Gastrocnemius medialis (tissue), 4 donors: ENCODE results near the gene PRSS38. TPM values are rescaled to one million over a fixed set of nuclear protein-coding genes. Genes with fewer than 3 reads are reported as not detected.

Experiments
- ATAC-seq, 2 donors: fragments of 150-250 bp; one replicate each; pipeline ENCODE4 v1.9.1; 2016
- DNase-seq, 2 donors: peaks; one replicate each; pipeline ENCODE4 v3.0.0-alpha.2; 2019
- H3K27ac ChIP-seq, 4 donors: fragments of 200-600 bp; sonication (generic); 1 replicate in 1 of 4; 2 replicates in 3 of 4; pipeline ENCODE4 v1.5.1; 2016 to 2018; ENCODE audit warnings: mild to moderate bottlenecking in 2 of 4, moderate library complexity in 1 of 4
- H3K27me3 ChIP-seq, 3 donors: fragments of 200-600 bp; sonication (generic) in 2 of 3; 1 replicate in 1 of 3; 2 replicates in 2 of 3; pipeline versions ENCODE4 v1.5.1 to v1.6.0; 2016 to 2019; ENCODE audit warnings: mild to moderate bottlenecking in 1 of 3, moderate library complexity in 1 of 3
- H3K36me3 ChIP-seq, 2 donors: fragments of 200-600 bp; sonication (generic) in 1 of 2; one replicate each; pipeline ENCODE4 v1.5.1; 2017 to 2018
- H3K4me1 ChIP-seq, 2 donors: fragments of 200-600 bp; sonication (generic) in 1 of 2; one replicate each; pipeline ENCODE4 v1.5.1; 2016 to 2017; ENCODE audit warnings: mild to moderate bottlenecking in 2 of 2
- H3K4me3 ChIP-seq, 4 donors: fragments of 200-600 bp; sonication (generic) in 3 of 4; 1 replicate in 1 of 4; 2 replicates in 3 of 4; pipeline ENCODE4 v1.5.1; 2016 to 2019; ENCODE audit warnings: mild to moderate bottlenecking in 2 of 4
- H3K9me3 ChIP-seq, 3 donors: fragments of 200-600 bp; sonication (generic) in 2 of 3; 1 replicate in 1 of 3; 2 replicates in 2 of 3; pipeline ENCODE4 v1.5.1; 2016 to 2019
- CTCF ChIP-seq, 5 experiments: fragments of 450-650 bp in 3 of 5; fragments of 200-600 bp in 2 of 5; sonication (generic) in 2 of 5; IDR thresholded peaks in 4 of 5; conservative IDR thresholded peaks in 1 of 5; 1 replicate in 4 of 5; 2 replicates in 1 of 5; pipeline ENCODE4 v1.5.1; 2016 to 2019; ENCODE audit warnings: antibody characterized with exemption in 5 of 5, mild to moderate bottlenecking in 3 of 5, moderate library complexity in 3 of 5
- POLR2A ChIP-seq, 2 donors: fragments of 450-650 bp; IDR thresholded peaks; one replicate each; pipeline ENCODE4 v1.6.1; 2017; ENCODE audit warnings: antibody characterized with exemption in 2 of 2, mild to moderate bottlenecking in 2 of 2, moderate library complexity in 2 of 2
- in situ Hi-C, 4 donors: fragments of 200-750 bp; cut with MboI; loops; one replicate each; pipeline versions ENCODE4 v1.15.0 to v1.8.0; 2017; ENCODE audit warnings: low sequenced_read_pairs in 4 of 4
- intact Hi-C: fragments of 100-400 bp; cut with DNase I; formaldehyde crosslinking; loops from one replicate; pipeline ENCODE4 v1.15.1; 2023; ENCODE audit warnings: low total_unique reads
- total RNA-seq, 4 donors: library from RNA; depleted of rRNA; stranded (reverse); fragments of >200 nt; gene quantifications; one replicate each; pipeline versions ENCODE4 v1.1.0 to v1.2.3, GENCODE V29; 2016

PRSS38 gene
- total RNA-seq, 4 donors from 2014 or later: not detected

- H3K4me3 ChIP-seq: no peak overlapping the region
- ATAC-seq (no peak), DNase-seq (no peak)
- intact Hi-C loops (no loop called here), in situ Hi-C loops (no loop called here)
- no peak overlapping the region for H3K27ac ChIP-seq
- no peaks in the 10 kb centered on the region for H3K4me1 ChIP-seq
- peaks cover 0 to 6% (median 0%) of the 10 kb centered on the region in 3 donors for H3K9me3 ChIP-seq
- no peaks in the 10 kb centered on the region for H3K36me3 ChIP-seq
- no peak for TF ChIP-seq CTCF (IDR thresholded peaks at IDR 0.05 in 4 of 5, conservative IDR thresholded peaks at IDR 0.05 in 1 of 5)
- no peak for TF ChIP-seq POLR2A (IDR thresholded peaks at IDR 0.05)
- H3K27me3 ChIP-seq: no peaks in the 10 kb centered on the region
These were observed 1.4 kb downstream of the PRSS38 start for GRCh38 chr1:227816750-227817446.

GRCh38 chr1:227823537-227823936, 8.1 kb downstream of the PRSS38 start:
- Histone ChIP-seq H3K36me3 (no peaks in the 10 kb centered on the region), H3K4me1 (no peaks in the 10 kb centered on the region), H3K27ac (no peak overlapping the region), H3K4me3 (no peak overlapping the region), H3K27me3 (no peaks in the 10 kb centered on the region), H3K9me3 (no peaks in the 10 kb centered on the region)
- in situ Hi-C loops: no loop called here
- intact Hi-C loops: no loop called here
- DNase-seq (no peak), ATAC-seq (no peak)
- TF ChIP-seq CTCF (IDR thresholded peaks at IDR 0.05 in 4 of 5, conservative IDR thresholded peaks at IDR 0.05 in 1 of 5) (no peak), POLR2A (IDR thresholded peaks at IDR 0.05) (no peak)

GRCh38 chr1:227824204-227824603, 8.7 kb downstream of the PRSS38 start:
- H3K36me3 ChIP-seq: no peaks in the 10 kb centered on the region
- in situ Hi-C loops: no loop called here
- ATAC-seq (no peak), DNase-seq (no peak)
- no peak overlapping the region for H3K4me3 ChIP-seq
- TF ChIP-seq POLR2A (IDR thresholded peaks at IDR 0.05) (no peak), CTCF (IDR thresholded peaks at IDR 0.05 in 4 of 5, conservative IDR thresholded peaks at IDR 0.05 in 1 of 5) (no peak)
- no peaks in the 10 kb centered on the region for H3K9me3 ChIP-seq
- H3K27me3 ChIP-seq: no peaks in the 10 kb centered on the region
- intact Hi-C loops: no loop called here
- H3K27ac ChIP-seq: no peak overlapping the region
- no peaks in the 10 kb centered on the region for H3K4me1 ChIP-seq

- Histone ChIP-seq H3K27ac (no peak overlapping the region), H3K4me1 (no peaks in the 10 kb centered on the region), H3K4me3 (no peak overlapping the region), H3K36me3 (no peaks in the 10 kb centered on the region), H3K27me3 (no peaks in the 10 kb centered on the region), H3K9me3 (no peaks in the 10 kb centered on the region)
- ATAC-seq (no peak), DNase-seq (no peak)
- in situ Hi-C loops (no loop called here), intact Hi-C loops (no loop called here)
- no peak for TF ChIP-seq CTCF (IDR thresholded peaks at IDR 0.05 in 4 of 5, conservative IDR thresholded peaks at IDR 0.05 in 1 of 5)
- no peak for TF ChIP-seq POLR2A (IDR thresholded peaks at IDR 0.05)
These were observed 13.3 kb downstream of the PRSS38 start for GRCh38 chr1:227828786-227829185.

GRCh38 chr1:227838181-227838580, 22.7 kb downstream of the PRSS38 start:
- H3K27ac ChIP-seq: no peak overlapping the region
- TF ChIP-seq CTCF (IDR thresholded peaks at IDR 0.05 in 4 of 5, conservative IDR thresholded peaks at IDR 0.05 in 1 of 5) (no peak), POLR2A (IDR thresholded peaks at IDR 0.05) (no peak)
- no peak overlapping the region for H3K4me3 ChIP-seq
- no peak for ATAC-seq
- in situ Hi-C loops: no loop called here
- no peaks in the 10 kb centered on the region for H3K36me3 ChIP-seq
- H3K9me3 ChIP-seq: no peaks in the 10 kb centered on the region
- intact Hi-C loops: no loop called here
- H3K4me1 ChIP-seq: no peaks in the 10 kb centered on the region
- H3K27me3 ChIP-seq: no peaks in the 10 kb centered on the region
- no peak for DNase-seq
